K562 (cell line): ENCODE measurements around the gene SURF4. TPM values are rescaled to one million over a fixed set of nuclear protein-coding genes. Genes with fewer than 3 reads are reported as not detected.

ENCODE experiments used
- ATAC-seq: fragments of 200-7000 bp; cut with Tn5 transposase; 3 replicates; pipeline ENCODE4 v1.9.1; 2020; ENCODE audit warnings: moderate library complexity
- BruUV-seq: library from RNA; stranded (reverse); fragments of 400-500 nt; replicated peaks from 2 replicates; lab custom pipeline; 2021; lab: Mats Ljungman, UMichigan
- CTCF ChIA-PET: fragments of 300-600 bp; formaldehyde crosslinking; extraction: SDS; loops from one replicate; lab custom pipeline; 2021; ENCODE audit warnings: low intra/inter-chr PET ratio; lab: Yijun Ruan, JAX
- POLR2A ChIA-PET: fragments of 300-600, 350-650 bp; sonication (Branson Sonifier 250); formaldehyde crosslinking; extraction: SDS; loops from one replicate; lab custom pipeline; 2021; ENCODE audit warnings: antibody characterized with exemption, inconsistent platforms; lab: Yijun Ruan, JAX
- DNase-seq, 4 experiments: peaks; one replicate each; pipeline versions ENCODE4 v3.0.0 to v3.0.0-alpha.2; 2011 to 2018; ENCODE audit warnings: low spot score in 3 of 4, mixed read lengths in 3 of 4; ENCODE audit errors: extremely low read depth in 1 of 4
- FAIRE-seq: peaks from 2 replicates; lab custom pipeline; 2011; peaks lifted over from hg19 to GRCh38; lab: Jason Lieb, UNC
- H2AFZ ChIP-seq: 2 replicates; pipeline ENCODE4 v1.6.0; 2011; ENCODE audit warnings: low read depth, low read length, control low read depth, inconsistent platforms
- H3K27ac ChIP-seq: fragments of 200-600 bp; 3 replicates; pipeline ENCODE4 v1.8.0; 2011; ENCODE audit warnings: low read depth, mild to moderate bottlenecking, control low read depth, inconsistent platforms, low read length, moderate library complexity, mixed read lengths; ENCODE audit errors: extremely low read depth
- H3K27me3 ChIP-seq, 2 experiments: fragments of 300-600 bp in 1 of 2; 2 replicates in 1 of 2; 3 replicates in 1 of 2; pipeline versions ENCODE4 v1.6.0 to v1.8.0; 2011; ENCODE audit warnings: inconsistent platforms in 2 of 2, low read length in 2 of 2, mild to moderate bottlenecking in 1 of 2, mixed read lengths in 1 of 2, moderate library complexity in 1 of 2; ENCODE audit not compliant: control insufficient read depth in 2 of 2, insufficient read depth in 2 of 2
- H3K36me3 ChIP-seq: fragments of 300-600 bp; 3 replicates; pipeline ENCODE4 v1.8.0; 2011; ENCODE audit warnings: mild to moderate bottlenecking, low read length, inconsistent platforms; ENCODE audit not compliant: control insufficient read depth, insufficient read depth
- H3K4me1 ChIP-seq, 2 experiments: fragments of 200-600 bp in 1 of 2; replicated peaks in 1 of 2; 2 replicates in 1 of 2; 3 replicates in 1 of 2; pipeline versions ENCODE4 v1.5.1 to v1.8.0; 2011; ENCODE audit warnings: inconsistent platforms in 2 of 2, low read length in 2 of 2, mild to moderate bottlenecking in 1 of 2, mixed read lengths in 1 of 2, moderate library complexity in 1 of 2; ENCODE audit not compliant: control insufficient read depth in 2 of 2, insufficient read depth in 2 of 2
- H3K4me2 ChIP-seq: 2 replicates; pipeline ENCODE4 v1.6.1; 2011; ENCODE audit warnings: low read length, control low read depth, inconsistent platforms, mixed read lengths; ENCODE audit not compliant: insufficient read depth
- H3K4me3 ChIP-seq: fragments of 200-600 bp; sonication (generic), shearing (Covaris generic); 2 replicates; pipeline ENCODE4 v1.5.1; 2016; ENCODE audit warnings: control low read depth, inconsistent platforms
- H3K79me2 ChIP-seq: fragments of 200-600 bp; 3 replicates; pipeline ENCODE4 v1.8.0; 2011; ENCODE audit warnings: low read length, inconsistent platforms; ENCODE audit not compliant: control insufficient read depth, insufficient read depth
- H3K9ac ChIP-seq, 2 experiments: 2 replicates each; pipeline versions ENCODE4 v1.6.0 to v1.6.1; 2011; ENCODE audit warnings: low read depth in 2 of 2, low read length in 2 of 2, control low read depth in 1 of 2, inconsistent platforms in 1 of 2, mild to moderate bottlenecking in 1 of 2, mixed read lengths in 1 of 2; ENCODE audit not compliant: insufficient read depth in 1 of 2
- H3K9me1 ChIP-seq: one replicate; pipeline ENCODE4 v1.6.0; 2011; ENCODE audit warnings: inconsistent platforms, mild to moderate bottlenecking, low read length, moderate library complexity; ENCODE audit not compliant: control insufficient read depth, insufficient read depth
- H3K9me3 ChIP-seq: replicated peaks from 2 replicates; pipeline ENCODE4 v1.5.1; 2011; ENCODE audit warnings: low read depth, low read length, inconsistent platforms; ENCODE audit not compliant: control insufficient read depth, insufficient read depth
- H4K20me1 ChIP-seq: replicated peaks from 2 replicates; pipeline ENCODE4 v1.6.1; 2011; ENCODE audit warnings: low read length, inconsistent platforms, mixed read lengths; ENCODE audit not compliant: control insufficient read depth, insufficient read depth
- FOXK1 ChIP-seq: sonication (generic); formaldehyde crosslinking; IDR thresholded peaks from 2 replicates; pipeline ENCODE4 v1.8.0; 2022; ENCODE audit warnings: missing genetic modification reagents, mild to moderate bottlenecking, borderline replicate concordance
- GTF2E2 ChIP-seq: fragments of 200-800 bp; sonication (Bioruptor generic); IDR thresholded peaks from 2 replicates; pipeline ENCODE4 v1.6.1; 2016; ENCODE audit warnings: missing genetic modification characterization, missing compliant biosample characterization
- KDM4B ChIP-seq, 2 experiments: fragments of 450-650 bp in 1 of 2; sonication (generic) in 1 of 2; IDR thresholded peaks; 2 replicates each; pipeline ENCODE4 v1.6.1; 2016 to 2017; ENCODE audit warnings: borderline replicate concordance in 2 of 2, antibody characterized with exemption in 1 of 2, low read depth in 1 of 2, mild to moderate bottlenecking in 1 of 2
- POLR2G ChIP-seq: fragments of 200-400 bp; formaldehyde crosslinking; IDR thresholded peaks from 2 replicates; pipeline ENCODE4 v1.6.1; 2017; ENCODE audit warnings: low read depth, mild to moderate bottlenecking, antibody characterized with exemption, low read length, moderate library complexity
- RBFOX2 ChIP-seq: fragments of 200-400 bp; formaldehyde crosslinking; IDR thresholded peaks from 2 replicates; pipeline ENCODE4 v1.6.1; 2017; ENCODE audit warnings: low read depth, mild to moderate bottlenecking, low read length, moderate library complexity
- RBM17 ChIP-seq: fragments of 200-400 bp; formaldehyde crosslinking; IDR thresholded peaks from 2 replicates; pipeline ENCODE4 v1.6.1; 2017; ENCODE audit warnings: low read depth, mild to moderate bottlenecking, low read length, borderline replicate concordance
- STAT5B ChIP-seq: fragments of 250-450 bp; sonication (Bioruptor Pico); IDR thresholded peaks from 2 replicates; pipeline ENCODE4 v1.8.0; 2021; ENCODE audit warnings: mild to moderate bottlenecking, inconsistent platforms
- whole genome bisulfite sequencing: fragments of 100-300 bp; shearing (Covaris generic); methylation state at CpG from one replicate; pipeline ENCODE4 v1.1.6; 2016; ENCODE audit warnings: low coverage, mixed read lengths; ENCODE audit not compliant: insufficient coverage; ENCODE audit errors: missing lambda C conversion rate; 5-methylcytosine and 5-hydroxymethylcytosine counted together
- in situ Hi-C: fragments of 300-500 bp; cut with MboI; formaldehyde crosslinking; loops from 4 replicates; pipeline ENCODE4 v1.15.0; 2018; ENCODE audit warnings: inconsistent platforms, mixed read lengths
- intact Hi-C: fragments of 100-400 bp; cut with micrococcal nuclease; formaldehyde crosslinking; loops from 2 replicates; pipeline ENCODE4 v1.14.2; 2022
- polyA plus RNA-seq, 8 experiments: library from polyadenylated mRNA; depleted of rRNA in 4 of 8; stranded (reverse) in 5 of 8; unstranded in 3 of 8; fragments of >200 nt; fragmentation: Nextera tagmentation in 2 of 8; fragmentation: Illumina TruSeq in 1 of 8; extraction: Ambion mirVana in 2 of 8; extraction: Trizol in 1 of 8; gene quantifications; 2 replicates each; pipeline versions ENCODE4 v1.2.1 to v1.2.3, GENCODE V29; 2011 to 2014; ENCODE audit warnings: inconsistent platforms in 1 of 8, missing spikeins in 1 of 8
- total RNA-seq, 7 experiments: library from RNA; depleted of rRNA in 6 of 7; stranded (reverse); fragments of >200 nt in 6 of 7; fragmentation: Illumina TruSeq in 2 of 7; extraction: Trizol in 2 of 7; gene quantifications; 2 replicates each; pipeline versions ENCODE4 v1.2.1 to v1.2.3, GENCODE V29; 2011 to 2021; ENCODE audit warnings: low replicate concordance in 1 of 7
- TF ChIP-seq, protein P1 (sequence below): IDR thresholded peaks from 2 replicates; pipeline ENCODE4 v1.6.1; 2011; ENCODE audit warnings: borderline replicate concordance, low read depth, mild to moderate bottlenecking, moderate library complexity, low read length; ENCODE audit not compliant: insufficient read depth, poor library complexity, severe bottlenecking
- TF ChIP-seq, protein P2 (sequence below), 3 experiments: IDR thresholded peaks in 2 of 3; conservative IDR thresholded peaks in 1 of 3; 2 replicates each; pipeline ENCODE4 v1.5.1; 2011 to 2012; ENCODE audit warnings: low read length in 3 of 3, mild to moderate bottlenecking in 3 of 3, control low read depth in 2 of 3, improper control_type of control experiment in 1 of 3, inconsistent platforms in 1 of 3, low read depth in 1 of 3, mixed read lengths in 1 of 3, moderate library complexity in 1 of 3; ENCODE audit not compliant: insufficient read depth in 2 of 3

SURF4 gene
- total and polyA plus RNA-seq, 9 of the 15 experiments (the other 6 are each of a cell fraction or from before 2014, with no cell fraction given), result 8.4 to 176 (median 130) TPM

DNA sequence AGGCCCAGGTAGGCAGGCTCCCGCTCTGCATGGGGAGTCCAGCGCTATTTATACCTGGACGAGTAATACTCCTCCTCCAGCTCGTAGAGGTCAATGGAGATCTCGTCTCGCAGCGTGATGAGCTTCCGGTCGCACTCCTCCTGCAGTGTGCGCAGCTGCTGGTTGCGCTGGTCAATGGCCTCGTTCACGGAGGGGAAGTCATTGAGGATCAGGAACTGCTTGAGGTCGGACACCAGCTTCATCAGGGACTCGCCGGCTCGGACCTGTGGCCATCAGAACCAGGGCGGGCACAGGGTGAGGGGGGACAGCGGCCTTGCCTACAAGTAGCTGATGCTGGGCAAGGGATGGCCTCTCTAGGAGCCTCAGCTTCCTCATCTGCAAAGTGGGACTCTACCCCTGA is 31.8 kb downstream of the SURF4 start:
- no peak overlapping the region for H2AFZ ChIP-seq
- peak overlapping the region in 1 of 2 experiments; percentile 69; a peak in 2 of 4 replicates for H3K9ac ChIP-seq
- no peaks in the 10 kb centered on the region for H3K27me3 ChIP-seq
- FAIRE-seq (no peak), DNase-seq (no peak), ATAC-seq (no peak)
- H3K9me3 ChIP-seq, result no peaks in the 10 kb centered on the region
- intact Hi-C loops, result no loop called here
- no peak overlapping the region for H3K27ac ChIP-seq
- in situ Hi-C loops, result no loop called here
- TF ChIP-seq POLR2G (0 out of 2 replicates have a peak, but pooled peaks have one; percentile 33), STAT5B (CRISPR knock-in tag) (no peak), RBFOX2 (peak; percentile 36; the same call in 1 of the 2 replicates)
- POLR2A ChIA-PET, result interaction anchor here (0.5 to 1.8 kb wide), 6 partner anchors 10 to 300 kb away, joined by 3 to 7 read pairs (median 4); no protein-coding TSS in a partner anchor
- H3K79me2 ChIP-seq, result peaks cover 37% of the 10 kb centered on the region
- no peaks in the 10 kb centered on the region for H3K9me1 ChIP-seq
- peaks cover 77% of the 10 kb centered on the region for H3K36me3 ChIP-seq
- BruUV-seq, result no TSS peak
- peaks cover 3% of the 10 kb centered on the region; the same call in 1 of the 2 replicates for H4K20me1 ChIP-seq
- H3K4me2 ChIP-seq, result no peak overlapping the region
- H3K4me1 ChIP-seq, result peaks cover 9 to 40% of the 10 kb centered on the region in 2 experiments; a peak in 4 of 5 replicates
- H3K4me3 ChIP-seq, result no peak overlapping the region
- WGBS, result 94% methylated on average over 11 of the region's 19 CpGs
- CTCF ChIA-PET, result no interaction called here

DNA sequence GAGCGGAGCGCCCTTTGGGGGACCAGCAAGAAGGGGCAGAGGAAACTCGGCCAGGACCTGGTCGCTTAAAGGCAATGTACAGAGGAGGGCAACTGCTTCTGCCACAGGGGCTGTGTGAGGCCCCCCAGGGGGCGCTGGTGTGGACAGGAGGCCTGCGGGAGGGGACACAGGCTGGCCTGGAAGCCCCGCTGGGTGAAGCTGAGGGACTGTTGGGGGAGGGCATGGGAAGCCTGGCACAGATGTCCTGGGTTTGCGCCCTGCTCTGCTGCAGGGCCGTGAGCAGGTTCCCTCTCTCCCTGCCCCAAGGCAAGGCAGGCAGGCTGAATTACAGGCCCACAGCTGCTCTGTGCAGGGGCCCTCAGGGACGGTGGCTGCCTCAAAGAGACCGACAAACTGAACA is 33.3 kb downstream of the SURF4 start:
- WGBS, result 82% methylated on average over 10 of the region's 11 CpGs
- Histone ChIP-seq H4K20me1 (peaks cover 2% of the 10 kb centered on the region; the same call in 1 of the 2 replicates), H3K36me3 (peaks cover 82% of the 10 kb centered on the region), H3K9ac (peak overlapping the region in 1 of 2 experiments; percentile 61; a peak in 1 of 4 replicates), H3K4me1 (peaks cover 9 to 34% of the 10 kb centered on the region in 2 experiments; a peak in 4 of 5 replicates), H3K9me1 (no peaks in the 10 kb centered on the region), H2AFZ (no peak overlapping the region), H3K4me2 (no peak overlapping the region), H3K27me3 (no peaks in the 10 kb centered on the region), H3K9me3 (no peaks in the 10 kb centered on the region), H3K27ac (no peak overlapping the region), H3K4me3 (no peak overlapping the region), H3K79me2 (peaks cover 23% of the 10 kb centered on the region)
- BruUV-seq, result no TSS peak
- no peak for FAIRE-seq
- DNase-seq, result no peak
- peak; percentile 36 for ATAC-seq
- in situ Hi-C loops (no loop called here), intact Hi-C loops (no loop called here)
- TF ChIP-seq, protein P1, sequence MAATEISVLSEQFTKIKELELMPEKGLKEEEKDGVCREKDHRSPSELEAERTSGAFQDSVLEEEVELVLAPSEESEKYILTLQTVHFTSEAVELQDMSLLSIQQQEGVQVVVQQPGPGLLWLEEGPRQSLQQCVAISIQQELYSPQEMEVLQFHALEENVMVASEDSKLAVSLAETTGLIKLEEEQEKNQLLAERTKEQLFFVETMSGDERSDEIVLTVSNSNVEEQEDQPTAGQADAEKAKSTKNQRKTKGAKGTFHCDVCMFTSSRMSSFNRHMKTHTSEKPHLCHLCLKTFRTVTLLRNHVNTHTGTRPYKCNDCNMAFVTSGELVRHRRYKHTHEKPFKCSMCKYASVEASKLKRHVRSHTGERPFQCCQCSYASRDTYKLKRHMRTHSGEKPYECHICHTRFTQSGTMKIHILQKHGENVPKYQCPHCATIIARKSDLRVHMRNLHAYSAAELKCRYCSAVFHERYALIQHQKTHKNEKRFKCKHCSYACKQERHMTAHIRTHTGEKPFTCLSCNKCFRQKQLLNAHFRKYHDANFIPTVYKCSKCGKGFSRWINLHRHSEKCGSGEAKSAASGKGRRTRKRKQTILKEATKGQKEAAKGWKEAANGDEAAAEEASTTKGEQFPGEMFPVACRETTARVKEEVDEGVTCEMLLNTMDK, result peak; percentile 81
- TF ChIP-seq RBFOX2 (0 out of 2 replicates have a peak, but pooled peaks have one; percentile 3), FOXK1 (no peak), RBM17 (no peak), GTF2E2 (tag) (no peak), KDM4B (IDR thresholded peaks at IDR 0.05; ENCODE audit: borderline replicate concordance in 2 of 2, low read depth in 1 of 2) (no peak), POLR2G (peak; percentile 46; the same call in 1 of the 2 replicates)
- TF ChIP-seq, protein P2, sequence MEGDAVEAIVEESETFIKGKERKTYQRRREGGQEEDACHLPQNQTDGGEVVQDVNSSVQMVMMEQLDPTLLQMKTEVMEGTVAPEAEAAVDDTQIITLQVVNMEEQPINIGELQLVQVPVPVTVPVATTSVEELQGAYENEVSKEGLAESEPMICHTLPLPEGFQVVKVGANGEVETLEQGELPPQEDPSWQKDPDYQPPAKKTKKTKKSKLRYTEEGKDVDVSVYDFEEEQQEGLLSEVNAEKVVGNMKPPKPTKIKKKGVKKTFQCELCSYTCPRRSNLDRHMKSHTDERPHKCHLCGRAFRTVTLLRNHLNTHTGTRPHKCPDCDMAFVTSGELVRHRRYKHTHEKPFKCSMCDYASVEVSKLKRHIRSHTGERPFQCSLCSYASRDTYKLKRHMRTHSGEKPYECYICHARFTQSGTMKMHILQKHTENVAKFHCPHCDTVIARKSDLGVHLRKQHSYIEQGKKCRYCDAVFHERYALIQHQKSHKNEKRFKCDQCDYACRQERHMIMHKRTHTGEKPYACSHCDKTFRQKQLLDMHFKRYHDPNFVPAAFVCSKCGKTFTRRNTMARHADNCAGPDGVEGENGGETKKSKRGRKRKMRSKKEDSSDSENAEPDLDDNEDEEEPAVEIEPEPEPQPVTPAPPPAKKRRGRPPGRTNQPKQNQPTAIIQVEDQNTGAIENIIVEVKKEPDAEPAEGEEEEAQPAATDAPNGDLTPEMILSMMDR (IDR thresholded peaks at IDR 0.05 in 2 of 3, conservative IDR thresholded peaks at IDR 0.05 in 1 of 3; ENCODE audit: insufficient read depth in 2 of 3, low read depth in 1 of 3, low read length in 3 of 3), result peak; percentile 37 to 50 (median 40); a peak in 4 of 6 replicates
- POLR2A ChIA-PET, result interaction anchor here (0.9 to 1.8 kb wide), 5 partner anchors 9 to 64 kb away, joined by 3 to 5 read pairs (median 5); no protein-coding TSS in a partner anchor
- CTCF ChIA-PET, result no interaction called here
